ENCODE data around the gene PARVB. TPM values are rescaled to one million over a fixed set of nuclear protein-coding genes. Genes with fewer than 3 reads are reported as not detected.

Gene PARVB
- total and polyA plus RNA-seq, 10 of the 15 experiments (the other 5 are each of a cell fraction or from before 2014, with no cell fraction given) = 5.2 to 264 (median 76.0) TPM

GRCh38 chr22:44182588-44183286, 158.6 kb downstream of the PARVB start (continued):
- no peak for TF ChIP-seq RELB (IDR thresholded peaks at IDR 0.05; ENCODE audit: low read depth)
- TF ChIP-seq POLR2A (IDR thresholded peaks at IDR 0.05; ENCODE audit: low read depth, low read length) = peak; percentile 77
- no peak for TF ChIP-seq JUNB (IDR thresholded peaks at IDR 0.05)
- peak; percentile 39; the same call in 1 of the 2 replicates for TF ChIP-seq TAF1 (IDR thresholded peaks at IDR 0.05; ENCODE audit: borderline replicate concordance, low read depth, low read length)
- TF ChIP-seq SRF (IDR thresholded peaks at IDR 0.05; ENCODE audit: low read depth in 2 of 2, low read length in 2 of 2) = no peak
- TF ChIP-seq ZNF274 (IDR thresholded peaks at IDR 0.05; ENCODE audit: insufficient read depth, insufficient read length) = no peak
- TF ChIP-seq SPI1 (IDR thresholded peaks at IDR 0.05; ENCODE audit: borderline replicate concordance, insufficient read depth, low read depth, low read length) = peak; percentile 87

- intact Hi-C loops (cut with micrococcal nuclease; ENCODE audit: unreplicated experiment) = no loop called here
- Histone ChIP-seq H3K79me2 (ENCODE audit: control insufficient read depth, insufficient read depth, low read length) (peaks cover 11% of the 10 kb centered on the region), H3K4me2 (ENCODE audit: control insufficient read depth, insufficient read depth) (peak overlapping the region; percentile 79), H2AFZ (ENCODE audit: control insufficient read depth, low read depth, low read length) (no peak overlapping the region; the same call in 1 of the 2 replicates), H3K27me3 (replicated peaks in 1 of 2; ENCODE audit: control insufficient read depth in 2 of 2, insufficient read depth in 2 of 2, low read length in 1 of 2) (no peaks in the 10 kb centered on the region), H3K36me3 (ENCODE audit: control insufficient read depth in 2 of 2, insufficient read depth in 2 of 2, low read length in 1 of 2) (peaks cover 0 to 2% of the 10 kb centered on the region in 2 experiments; a peak in 1 of 4 replicates), H4K20me1 (ENCODE audit: control insufficient read depth, insufficient read depth) (no peaks in the 10 kb centered on the region), H3K9ac (ENCODE audit: control insufficient read depth, insufficient read depth, low read length) (peak overlapping the region; percentile 93; the same call in 1 of the 2 replicates), H3K4me1 (ENCODE audit: control insufficient read depth, insufficient read depth, low read length) (peaks cover 13% of the 10 kb centered on the region), H3K4me3 (peak overlapping the region; percentile 79; the same call in 1 of the 2 replicates), H3K9me3 (replicated peaks; ENCODE audit: control insufficient read depth, insufficient read depth, low read length) (no peaks in the 10 kb centered on the region), H3K27ac (ENCODE audit: control insufficient read depth, insufficient read depth) (no peak overlapping the region; the same call in 1 of the 2 replicates)
- FAIRE-seq (no peak), ATAC-seq (no peak), DNase-seq (ENCODE audit: low read depth, low spot score) (no peak)
- CTCF ChIA-PET = interaction anchor here (0.6 to 1.4 kb wide), 2 partner anchors 161 to 189 kb away, joined by 4 to 6 read pairs; no protein-coding TSS in a partner anchor
- POLR2A ChIA-PET = interaction anchor here (0.6 kb wide), 1 partner anchor 1232 kb away, joined by 4 read pairs; no protein-coding TSS in a partner anchor
- SMC1A ChIA-PET (ENCODE audit: uncharacterized antibody, unreplicated experiment) = interaction anchor here (1.1 kb wide), 1 partner anchor 8 kb away, joined by 3 read pairs; no protein-coding TSS in a partner anchor
- no TSS peak for BruUV-seq (replicated peaks)
- WGBS (ENCODE audit: insufficient coverage, insufficient replicate concordance, low lambda C conversion rate, missing lambda C conversion rate) = 95% methylated on average over 8 of the region's 8 CpGs
- in situ Hi-C loops (cut with MboI) = no loop called here
- RAD21 ChIA-PET (ENCODE audit: unreplicated experiment) = interaction anchor here (1.0 to 3.1 kb wide), 3 partner anchors 9 to 102 kb away, joined by 3 to 14 read pairs (median 3); no protein-coding TSS in a partner anchor
- TF ChIP-seq TCF3 (IDR thresholded peaks at IDR 0.05; ENCODE audit: borderline replicate concordance, insufficient read depth, low read depth, low read length) (no peak), DPF2 (IDR thresholded peaks at IDR 0.05) (no peak), ZNF687 (IDR thresholded peaks at IDR 0.05) (no peak), ZBTB33 (IDR thresholded peaks at IDR 0.05) (no peak)
Measured at GRCh38 chr22:44183287-44183588, 159.1 kb downstream of the PARVB start.

Data from GM12878 (cell line).